DND-41 (cell line): Measurements from ENCODE around the gene ANKRD36C.
"Not testable (repeated sequence)": the region's sequence is repeated elsewhere in the genome, so short reads cannot be mapped to it uniquely, and the experiment has no call there.

ENCODE experiments used
- ATAC-seq: fragments of 200-7000 bp; cut with Tn5 transposase; 3 replicates; pipeline ENCODE4 v1.9.1; 2021; ENCODE audit warnings: low read depth; ENCODE audit not compliant: insufficient read depth
- DNase-seq: peaks from one replicate; pipeline ENCODE4 v3.0.0-alpha.2; 2020
- H2AFZ ChIP-seq: 2 replicates; pipeline ENCODE4 v1.6.0; 2012; ENCODE audit warnings: low read depth, low read length
- H3K27ac ChIP-seq: 2 replicates; pipeline ENCODE4 v1.5.1; 2012; ENCODE audit warnings: low read length, inconsistent platforms
- H3K27me3 ChIP-seq: fragments of 200-600 bp; sonication (generic); 2 replicates; pipeline ENCODE4 v1.6.0; 2012; ENCODE audit warnings: low read length, mild to moderate bottlenecking, inconsistent platforms; ENCODE audit not compliant: insufficient read depth, poor library complexity
- H3K36me3 ChIP-seq: 2 replicates; pipeline ENCODE4 v1.5.1; 2012; ENCODE audit warnings: low read length, inconsistent platforms; ENCODE audit not compliant: insufficient read depth
- H3K4me1 ChIP-seq: 2 replicates; pipeline ENCODE4 v1.5.1; 2012; ENCODE audit warnings: mild to moderate bottlenecking, low read length; ENCODE audit not compliant: insufficient read depth
- H3K4me2 ChIP-seq: 2 replicates; pipeline ENCODE4 v1.6.0; 2012; ENCODE audit warnings: mild to moderate bottlenecking, moderate library complexity, low read length, inconsistent platforms; ENCODE audit not compliant: insufficient read depth
- H3K4me3 ChIP-seq, 2 experiments: fragments of 200-600 bp in 1 of 2; shearing (Covaris generic) in 1 of 2; 2 replicates each; pipeline ENCODE4 v1.5.1; 2012 to 2016; ENCODE audit warnings: inconsistent platforms in 2 of 2, low read length in 2 of 2, mild to moderate bottlenecking in 2 of 2, low read depth in 1 of 2, moderate library complexity in 1 of 2
- H3K79me2 ChIP-seq: 2 replicates; pipeline ENCODE4 v1.6.0; 2012; ENCODE audit warnings: low read length, inconsistent platforms; ENCODE audit not compliant: insufficient read depth
- H3K9ac ChIP-seq: 2 replicates; pipeline ENCODE4 v1.6.0; 2012; ENCODE audit warnings: low read depth, mild to moderate bottlenecking, inconsistent platforms, low read length, moderate library complexity
- H3K9me3 ChIP-seq: 2 replicates; pipeline ENCODE4 v1.5.1; 2012; ENCODE audit warnings: low read length, moderate library complexity, mild to moderate bottlenecking, inconsistent platforms; ENCODE audit not compliant: insufficient read depth, severe bottlenecking
- H4K20me1 ChIP-seq: 2 replicates; pipeline ENCODE4 v1.6.0; 2012; ENCODE audit warnings: low read length; ENCODE audit not compliant: insufficient read depth
- CTCF ChIP-seq: IDR thresholded peaks from 2 replicates; pipeline ENCODE4 v1.5.1; 2012; ENCODE audit warnings: borderline replicate concordance, low read length, moderate library complexity, mild to moderate bottlenecking; ENCODE audit not compliant: poor library complexity, severe bottlenecking; ENCODE audit errors: extremely low read depth
- EZH2 ChIP-seq: IDR thresholded peaks from 3 replicates; pipeline ENCODE4 v1.6.1; 2012; ENCODE audit warnings: borderline replicate concordance, low read depth, mild to moderate bottlenecking, moderate library complexity, low read length, inconsistent platforms; ENCODE audit not compliant: severe bottlenecking

ANKRD36C gene

GRCh38 chr2:95799892-95800291, 191.7 kb downstream of the ANKRD36C start:
- no peak overlapping the region for H3K4me3 ChIP-seq
- ATAC-seq, result 0 out of 3 replicates have a peak, but pooled peaks have one; percentile 15
- H3K27me3 ChIP-seq, result no peaks in the 10 kb centered on the region
- H3K79me2 ChIP-seq, result no peaks in the 10 kb centered on the region
- TF ChIP-seq CTCF (no peak), EZH2 (no peak)
- no peak overlapping the region for H3K4me2 ChIP-seq
- H3K27ac ChIP-seq, result no peak overlapping the region
- no peak overlapping the region for H2AFZ ChIP-seq
- H3K9me3 ChIP-seq, result no peaks in the 10 kb centered on the region
- DNase-seq, result no peak
- no peaks in the 10 kb centered on the region for H3K4me1 ChIP-seq
- no peaks in the 10 kb centered on the region for H3K36me3 ChIP-seq
- no peak overlapping the region for H3K9ac ChIP-seq
- H4K20me1 ChIP-seq, result no peaks in the 10 kb centered on the region

GRCh38 chr2:95799147-95799889, 192.3 kb downstream of the ANKRD36C start:
- not testable (repeated sequence) for H3K4me1 ChIP-seq, H3K27me3 ChIP-seq, H3K4me2 ChIP-seq, H3K36me3 ChIP-seq, H2AFZ ChIP-seq, H3K79me2 ChIP-seq, H3K4me3 ChIP-seq, H3K9ac ChIP-seq, H3K27ac ChIP-seq, H4K20me1 ChIP-seq, H3K9me3 ChIP-seq, ATAC-seq, DNase-seq

- H3K9ac ChIP-seq, H3K4me1 ChIP-seq, H4K20me1 ChIP-seq, DNase-seq, H3K4me2 ChIP-seq, ATAC-seq, H3K27ac ChIP-seq, H3K27me3 ChIP-seq, H3K36me3 ChIP-seq, H3K4me3 ChIP-seq, H3K9me3 ChIP-seq, H3K79me2 ChIP-seq, H2AFZ ChIP-seq: not testable (repeated sequence)
These were observed 195.2 kb downstream of the ANKRD36C start for GRCh38 chr2:95796249-95797099.

- H3K79me2 ChIP-seq, H3K9ac ChIP-seq, H3K36me3 ChIP-seq, DNase-seq, H3K4me1 ChIP-seq, H3K4me2 ChIP-seq, H2AFZ ChIP-seq, H3K27ac ChIP-seq, H3K9me3 ChIP-seq, H4K20me1 ChIP-seq, H3K4me3 ChIP-seq, ATAC-seq, H3K27me3 ChIP-seq: not testable (repeated sequence)
These were observed 197.7 kb downstream of the ANKRD36C start for GRCh38 chr2:95793970-95794369.

- H3K27ac ChIP-seq, DNase-seq, H3K36me3 ChIP-seq, H3K79me2 ChIP-seq, H3K9ac ChIP-seq, H3K4me3 ChIP-seq, H4K20me1 ChIP-seq, H3K4me1 ChIP-seq, H3K27me3 ChIP-seq, H3K4me2 ChIP-seq, H2AFZ ChIP-seq, H3K9me3 ChIP-seq: not testable (repeated sequence)
- 0 out of 3 replicates have a peak, but pooled peaks have one; percentile 33 for ATAC-seq
These were observed 201.4 kb downstream of the ANKRD36C start for GRCh38 chr2:95790180-95790579.

GRCh38 chr2:95789385-95789784, 202.2 kb downstream of the ANKRD36C start:
- H3K9me3 ChIP-seq, DNase-seq, H3K9ac ChIP-seq, ATAC-seq, H3K4me2 ChIP-seq, H3K79me2 ChIP-seq, H4K20me1 ChIP-seq, H3K36me3 ChIP-seq, H3K4me1 ChIP-seq, H3K27me3 ChIP-seq, H3K4me3 ChIP-seq, H2AFZ ChIP-seq, H3K27ac ChIP-seq: not testable (repeated sequence)

- not testable (repeated sequence) for H2AFZ ChIP-seq, H3K36me3 ChIP-seq, H3K27me3 ChIP-seq, H3K4me2 ChIP-seq, H3K9me3 ChIP-seq, H3K4me3 ChIP-seq, H3K27ac ChIP-seq, H4K20me1 ChIP-seq, ATAC-seq, H3K4me1 ChIP-seq, DNase-seq, H3K79me2 ChIP-seq, H3K9ac ChIP-seq
These were observed 203.0 kb downstream of the ANKRD36C start for GRCh38 chr2:95788642-95789041.
